Measurements from ENCODE around the gene SRC.

GRCh38 chr20:37345339-37346235 is at the start of gene SRC:
- TF ChIP-seq POLR2AphosphoS5 (IDR thresholded peaks at IDR 0.05) = peak in 2 of 3 donors; percentile 67 to 69
- no peak for TF ChIP-seq CTCF (IDR thresholded peaks at IDR 0.05)
- peak; percentile 76 for TF ChIP-seq POLR2A (IDR thresholded peaks at IDR 0.05)
